GM19467 (cell line): ENCODE measurements around the gene RXFP1.
"Not testable (repeated sequence)": the region's sequence is repeated elsewhere in the genome, so short reads cannot be mapped to it uniquely, and the experiment has no call there.

Experiments used
- ATAC-seq: cut with Tn5 transposase; IDR thresholded peaks from one replicate; pipeline ENCODE4 v1.9.1; 2021; ENCODE audit warnings: mild to moderate bottlenecking, moderate library complexity; ENCODE audit not compliant: unreplicated experiment

The RXFP1 gene

GRCh38 chr4:158606969-158607368 lies 85.3 kb downstream of the RXFP1 start:
- no peak for ATAC-seq

GRCh38 chr4:158609116-158609515 lies 87.4 kb downstream of the RXFP1 start:
- no peak for ATAC-seq

DNA sequence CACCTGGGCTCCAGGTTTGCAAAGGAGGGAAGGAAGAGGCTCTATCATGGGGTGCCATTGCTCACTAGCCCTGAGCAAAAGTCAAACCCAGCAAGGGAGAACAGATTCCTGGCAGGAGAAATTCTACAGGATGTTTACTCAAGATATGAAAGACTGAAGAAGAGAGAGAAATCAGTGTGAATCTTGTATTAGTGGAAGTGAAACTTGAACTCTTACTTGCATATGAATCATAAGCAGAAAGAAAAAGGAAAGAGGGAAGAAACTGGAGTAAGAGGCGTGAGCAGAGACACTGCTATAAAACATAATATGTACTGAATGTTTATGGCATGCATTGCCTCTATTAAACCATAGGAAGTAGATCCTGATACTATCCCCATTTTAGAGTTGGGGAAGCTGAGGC lies 89.1 kb downstream of the RXFP1 start:
- ATAC-seq, result peak; percentile 97

GRCh38 chr4:158613046-158613445 lies 91.4 kb downstream of the RXFP1 start:
- no peak for ATAC-seq

- ATAC-seq, result no peak
Measured at GRCh38 chr4:158617956-158618355, 96.3 kb downstream of the RXFP1 start.

- no peak for ATAC-seq
Measured at GRCh38 chr4:158621729-158622128, 100.0 kb downstream of the RXFP1 start.

DNA sequence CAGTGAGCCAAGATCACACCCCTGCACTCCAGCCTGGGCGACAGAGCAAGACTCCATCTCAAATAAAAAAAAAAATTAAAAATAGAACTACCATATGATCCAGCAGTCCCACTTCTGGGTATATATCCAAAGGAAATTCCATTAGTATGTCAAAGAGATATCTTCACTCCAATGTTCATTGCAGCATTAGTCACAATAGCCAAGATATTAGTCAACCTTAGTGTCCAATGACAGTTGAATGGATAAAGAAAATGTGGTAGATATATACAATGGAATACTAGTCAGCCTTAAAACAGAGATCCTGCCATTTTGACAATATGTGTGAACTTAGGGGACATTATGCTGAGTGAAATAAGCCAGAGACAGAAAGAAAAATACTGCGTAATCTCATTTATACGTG lies 100.6 kb downstream of the RXFP1 start:
- ATAC-seq, result no peak

DNA sequence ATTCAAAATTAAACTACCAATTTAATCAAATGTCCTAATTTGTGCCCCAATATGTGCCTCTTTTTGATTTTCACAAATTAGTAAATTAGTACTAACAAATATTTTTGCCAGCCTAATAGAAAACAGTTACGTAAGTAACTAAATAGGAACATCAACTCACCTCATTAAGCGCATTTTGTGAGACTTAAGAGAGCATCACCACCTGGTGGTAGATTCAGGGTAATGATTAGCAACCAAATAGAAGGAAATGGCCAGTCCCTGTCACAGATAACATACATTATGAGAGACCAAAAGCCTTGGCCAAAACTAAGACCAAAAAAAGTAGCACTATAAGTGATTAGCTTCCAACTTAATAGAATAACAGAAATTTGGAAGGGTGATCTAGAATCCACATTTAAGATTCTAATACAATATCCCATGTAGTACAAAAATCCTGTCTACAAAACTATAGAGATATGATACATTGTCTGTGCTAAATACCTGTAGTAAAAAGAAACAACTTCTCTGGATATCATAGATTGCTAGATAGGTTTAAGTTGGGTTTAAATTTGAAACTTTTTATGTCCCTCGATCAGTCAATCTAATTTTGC lies 103.3 kb downstream of the RXFP1 start:
- ATAC-seq, result peak; percentile 79

GRCh38 chr4:158625544-158625943 lies 103.9 kb downstream of the RXFP1 start:
- no peak for ATAC-seq

- no peak for ATAC-seq
Measured at GRCh38 chr4:158630893-158631292, 109.2 kb downstream of the RXFP1 start.

GRCh38 chr4:158636619-158637018 lies 114.9 kb downstream of the RXFP1 start:
- ATAC-seq, result no peak

GRCh38 chr4:158644356-158644755 lies 122.7 kb downstream of the RXFP1 start:
- ATAC-seq, result no peak

GRCh38 chr4:158644760-158645159 lies 123.1 kb downstream of the RXFP1 start:
- no peak for ATAC-seq

DNA sequence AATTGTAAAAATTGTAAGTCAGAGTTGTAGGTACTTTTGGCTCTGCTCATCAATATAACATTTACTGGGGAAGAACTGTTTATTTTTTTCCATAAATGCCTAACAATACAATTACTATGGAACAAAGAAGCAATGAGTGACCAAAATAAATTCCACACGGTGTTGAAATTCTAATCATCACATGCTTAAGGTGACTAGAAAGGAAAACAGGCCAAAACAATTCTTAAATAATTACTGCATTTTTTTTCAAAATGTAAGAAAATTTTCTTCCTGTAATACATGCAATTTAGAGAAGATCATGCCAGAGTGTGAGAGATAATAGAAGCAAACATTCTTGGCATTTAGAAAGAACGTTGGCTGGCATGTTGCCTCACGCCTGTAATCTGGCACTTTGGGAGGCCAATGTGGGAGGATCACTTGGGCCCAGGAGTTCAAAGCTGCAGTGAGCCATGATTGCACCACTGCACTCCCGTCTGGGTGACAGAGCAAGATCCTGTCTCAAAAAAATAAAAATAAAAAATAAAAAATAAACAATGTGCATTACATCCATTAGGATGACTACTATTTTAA lies 127.5 kb downstream of the RXFP1 start:
- ATAC-seq, result no peak

DNA sequence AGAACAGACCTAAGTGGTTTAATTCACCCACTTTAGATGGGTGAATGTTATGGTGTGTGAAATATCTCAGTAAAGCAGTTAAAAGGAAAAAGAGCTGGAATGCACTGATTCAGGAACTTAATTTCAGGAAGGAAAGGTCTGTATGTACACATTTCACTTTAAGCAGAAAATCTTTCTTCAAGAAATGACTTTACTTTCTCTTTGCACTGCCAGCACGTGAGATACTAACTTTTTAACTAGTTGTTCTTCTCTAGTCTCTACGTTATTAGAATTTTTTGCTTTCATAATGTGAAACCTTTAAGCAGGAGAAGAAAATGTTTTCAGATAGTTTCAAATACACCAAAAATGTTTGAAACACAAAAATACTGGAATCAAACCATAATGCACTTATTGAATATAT lies 131.2 kb downstream of the RXFP1 start:
- ATAC-seq, result no peak

DNA sequence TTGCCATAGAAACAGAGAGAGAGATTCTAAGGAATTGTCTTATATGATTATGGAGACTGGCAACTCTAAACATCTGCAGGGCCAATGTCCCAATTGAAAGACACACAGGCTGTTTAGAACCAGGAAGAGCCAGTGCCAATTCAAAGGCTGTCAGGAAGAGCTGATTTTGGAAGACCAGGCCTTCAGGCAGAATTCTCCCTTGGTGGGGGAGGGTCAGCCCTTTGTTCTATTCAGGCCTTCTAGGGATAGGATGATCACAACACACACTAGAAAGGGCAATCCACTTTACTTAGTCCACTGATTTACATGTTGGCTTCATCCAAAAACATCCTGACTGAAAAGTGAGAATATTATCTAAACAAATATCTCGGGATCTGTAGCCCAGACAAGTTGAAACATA lies 134.8 kb downstream of the RXFP1 start:
- no peak for ATAC-seq

- no peak for ATAC-seq
Measured at GRCh38 chr4:158657291-158657690, 135.6 kb downstream of the RXFP1 start.

GRCh38 chr4:158663255-158663654 lies 141.6 kb downstream of the RXFP1 start:
- ATAC-seq, result not testable (repeated sequence)

GRCh38 chr4:158663707-158664625 lies 142.3 kb downstream of the RXFP1 start:
- not testable (repeated sequence) for ATAC-seq

- ATAC-seq, result no peak
Measured at GRCh38 chr4:158664806-158665205, 143.1 kb downstream of the RXFP1 start.

DNA sequence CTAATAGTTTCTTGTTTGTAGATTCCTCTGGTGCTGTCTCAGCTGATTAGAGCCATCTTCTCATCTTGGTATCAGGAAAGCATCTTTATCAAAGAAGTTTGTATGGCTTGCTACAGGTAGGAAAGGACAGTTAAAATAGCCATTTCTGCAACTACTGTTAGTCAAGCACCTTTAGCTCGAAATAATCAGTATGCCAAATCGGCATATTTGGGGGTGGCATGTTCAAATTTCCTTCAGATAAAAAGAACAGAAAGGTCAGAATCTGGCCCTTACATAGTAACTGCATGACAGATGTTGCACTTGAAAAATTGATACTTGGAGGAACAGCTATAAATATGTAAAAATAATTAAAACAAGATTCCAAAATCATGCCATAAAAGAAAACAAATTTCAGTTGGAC lies 145.2 kb downstream of the RXFP1 start:
- no peak for ATAC-seq

DNA sequence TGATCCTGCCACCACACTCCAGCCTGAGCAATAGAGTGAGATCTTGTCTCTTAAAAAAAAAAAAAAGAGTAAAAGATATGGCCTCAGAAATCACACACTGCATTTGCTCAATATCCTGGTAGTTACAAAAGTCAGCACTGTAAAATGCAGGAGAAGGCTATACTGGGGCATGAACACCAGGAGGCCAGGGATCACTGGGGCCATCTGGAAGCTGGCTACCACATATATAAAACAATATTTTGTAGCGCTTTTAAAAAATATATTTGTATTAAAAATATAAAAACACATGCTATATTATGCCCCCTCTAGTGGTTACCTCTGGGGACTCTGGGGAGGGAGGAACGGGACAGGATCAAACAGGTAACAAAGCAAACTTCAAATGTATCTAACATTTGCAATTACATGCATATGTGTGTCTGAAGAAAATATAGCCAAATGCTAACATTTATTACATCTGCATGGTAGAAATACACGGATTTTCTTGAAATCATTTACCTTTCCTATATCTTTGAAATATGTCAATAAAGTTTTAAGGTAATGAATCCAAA lies 146.0 kb downstream of the RXFP1 start:
- no peak for ATAC-seq
